GM10266 (cell line): ENCODE results near the gene ZNF217.
"Not testable (repeated sequence)": the region's sequence is repeated elsewhere in the genome, so short reads cannot be mapped to it uniquely, and the experiment has no call there.

Experiments
- DNase-seq: peaks from one replicate; pipeline ENCODE4 v3.0.0; 2012; ENCODE audit errors: extremely low spot score
- CTCF ChIP-seq: IDR thresholded peaks from 2 replicates; pipeline ENCODE4 v1.5.1; 2012; ENCODE audit warnings: mild to moderate bottlenecking, low read depth; ENCODE audit not compliant: control insufficient read depth, insufficient read depth; ENCODE audit errors: missing control alignments

The ZNF217 gene

GRCh38 chr20:53623454-53624211 lies 30.0 kb upstream of the ZNF217 start:
- DNase-seq, result no peak
- no peak for TF ChIP-seq CTCF

GRCh38 chr20:53623134-53623453 lies 29.5 kb upstream of the ZNF217 start:
- no peak for TF ChIP-seq CTCF
- no peak for DNase-seq

- no peak for DNase-seq
- TF ChIP-seq CTCF, result no peak
Observed at GRCh38 chr20:53622247-53623133, 28.9 kb upstream of the ZNF217 start.

GRCh38 chr20:53621482-53622246 lies 28.0 kb upstream of the ZNF217 start:
- no peak for TF ChIP-seq CTCF
- no peak for DNase-seq

- DNase-seq, result not testable (repeated sequence)
Observed at GRCh38 chr20:53618490-53619000, 24.9 kb upstream of the ZNF217 start.

- no peak for DNase-seq
- no peak for TF ChIP-seq CTCF
Observed at GRCh38 chr20:53617791-53618489, 24.3 kb upstream of the ZNF217 start.

GRCh38 chr20:53616489-53616888 lies 22.9 kb upstream of the ZNF217 start:
- DNase-seq, result not testable (repeated sequence)
